Islet of Langerhans (tissue), 1 donor: ENCODE measurements around the gene AHR.

Experiments used
- FAIRE-seq: peaks from one replicate; lab custom pipeline; 2011; peaks lifted over from hg19 to GRCh38; lab: Jason Lieb, UNC

AHR gene

DNA sequence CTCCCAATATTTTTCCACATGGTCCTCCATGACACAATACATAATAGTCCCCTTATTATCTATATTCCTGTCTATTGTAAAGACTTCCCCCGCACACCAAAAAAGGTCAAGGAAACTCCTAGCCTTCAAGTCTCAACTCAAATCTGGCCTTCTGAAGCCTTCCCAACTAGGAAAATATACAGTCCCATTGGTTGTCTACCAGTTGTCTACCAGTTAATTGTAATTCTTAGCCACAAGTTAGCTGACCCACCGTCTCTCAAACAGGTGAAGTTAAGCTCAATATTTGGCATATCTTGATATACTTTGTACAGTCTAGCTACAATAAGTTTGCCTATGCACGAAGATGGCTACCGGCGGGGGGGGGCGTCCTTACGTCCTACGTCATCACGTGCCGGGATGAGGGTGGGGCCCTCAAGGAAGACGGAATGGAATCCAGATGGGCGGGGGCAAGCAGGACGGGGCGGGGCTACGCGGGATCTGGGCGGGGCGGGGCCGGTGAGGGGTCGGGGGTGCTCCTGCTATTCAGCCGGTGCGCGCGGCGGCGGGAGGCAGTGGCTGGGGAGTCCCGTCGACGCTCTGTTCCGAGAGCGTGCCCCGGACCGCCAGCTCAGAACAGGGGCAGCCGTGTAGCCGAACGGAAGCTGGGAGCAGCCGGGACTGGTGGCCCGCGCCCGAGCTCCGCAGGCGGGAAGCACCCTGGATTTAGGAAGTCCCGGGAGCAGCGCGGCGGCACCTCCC, at the start of gene AHR:
AHR (plus strand) TSS at position 551 of the 738 bp plus-strand sequence. CDS start 613 bp downstream, outside the sequence.
- no peak for FAIRE-seq

- FAIRE-seq, result no peak
Measured at GRCh38 chr7:17253885-17254284, 44.6 kb upstream of the AHR start.

GRCh38 chr7:17255926-17256325, 42.5 kb upstream of the AHR start:
- FAIRE-seq, result no peak

DNA sequence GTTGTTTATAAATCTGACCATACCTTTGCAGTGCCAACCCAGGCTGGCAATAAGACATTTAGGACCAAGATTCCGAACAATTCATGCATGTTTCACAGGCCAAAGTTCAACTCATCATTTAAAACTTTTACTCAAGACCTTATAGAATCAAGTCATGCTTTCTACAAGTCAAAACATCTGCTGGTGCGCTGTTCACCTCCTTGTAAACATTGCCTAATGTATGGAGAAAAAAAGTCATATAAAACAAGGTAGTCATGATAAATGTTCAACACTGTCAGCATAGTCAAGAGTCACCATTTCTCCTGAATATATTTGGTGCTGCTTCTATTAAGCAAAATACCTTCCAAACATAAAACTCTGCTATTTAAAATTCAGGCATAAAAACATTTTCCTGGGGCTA, 42.1 kb upstream of the AHR start:
- no peak for FAIRE-seq

DNA sequence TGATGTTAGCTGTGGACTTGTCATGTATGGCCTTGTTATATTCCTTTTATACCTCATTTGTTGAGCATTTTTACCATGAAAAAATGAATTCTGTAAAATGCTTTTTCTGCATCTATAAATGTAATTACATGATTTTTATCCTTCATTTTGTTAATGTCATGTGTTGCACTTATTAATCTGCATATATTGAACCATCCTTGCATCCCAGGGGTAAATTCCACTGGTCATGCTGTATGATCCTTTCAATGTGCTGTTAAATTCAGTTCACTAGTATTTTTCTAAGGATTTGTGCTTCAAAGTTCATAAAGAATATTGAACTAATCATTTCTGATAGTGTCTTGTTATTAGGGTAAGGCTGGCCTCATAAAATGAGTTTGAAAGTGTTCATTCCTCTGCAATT, 31.9 kb upstream of the AHR start:
- FAIRE-seq, result no peak

- FAIRE-seq, result no peak
Measured at GRCh38 chr7:17269341-17270221, 28.9 kb upstream of the AHR start.

GRCh38 chr7:17274551-17275245, 23.8 kb upstream of the AHR start:
- no peak for FAIRE-seq

GRCh38 chr7:17275749-17276671, 22.4 kb upstream of the AHR start:
- peak; percentile 13 for FAIRE-seq

DNA sequence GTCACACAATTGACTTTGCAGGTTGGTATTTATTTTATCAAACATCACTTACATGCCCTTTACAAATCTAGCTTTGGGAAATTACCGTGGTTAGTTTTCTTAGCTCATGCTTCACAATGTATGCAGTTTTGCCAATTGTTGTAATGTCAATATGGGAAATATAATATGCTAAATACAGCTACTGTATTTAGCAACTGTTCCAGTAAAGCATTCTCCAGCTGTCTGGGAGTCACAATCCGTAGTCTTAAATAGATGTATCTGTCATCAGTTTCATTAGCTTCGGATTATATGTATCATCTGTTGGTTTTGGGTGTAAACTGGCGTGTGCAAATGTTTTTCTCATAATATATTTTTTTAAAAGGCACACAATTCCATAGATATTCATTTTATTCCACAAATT, 19.4 kb upstream of the AHR start:
- no peak for FAIRE-seq

- FAIRE-seq, result no peak
Measured at GRCh38 chr7:17289074-17289645, 9.3 kb upstream of the AHR start.

GRCh38 chr7:17292843-17293242, 5.6 kb upstream of the AHR start:
- FAIRE-seq, result no peak

GRCh38 chr7:17293481-17293880, 5.0 kb upstream of the AHR start:
- no peak for FAIRE-seq

GRCh38 chr7:17297243-17297642, 1.2 kb upstream of the AHR start:
- no peak for FAIRE-seq

DNA sequence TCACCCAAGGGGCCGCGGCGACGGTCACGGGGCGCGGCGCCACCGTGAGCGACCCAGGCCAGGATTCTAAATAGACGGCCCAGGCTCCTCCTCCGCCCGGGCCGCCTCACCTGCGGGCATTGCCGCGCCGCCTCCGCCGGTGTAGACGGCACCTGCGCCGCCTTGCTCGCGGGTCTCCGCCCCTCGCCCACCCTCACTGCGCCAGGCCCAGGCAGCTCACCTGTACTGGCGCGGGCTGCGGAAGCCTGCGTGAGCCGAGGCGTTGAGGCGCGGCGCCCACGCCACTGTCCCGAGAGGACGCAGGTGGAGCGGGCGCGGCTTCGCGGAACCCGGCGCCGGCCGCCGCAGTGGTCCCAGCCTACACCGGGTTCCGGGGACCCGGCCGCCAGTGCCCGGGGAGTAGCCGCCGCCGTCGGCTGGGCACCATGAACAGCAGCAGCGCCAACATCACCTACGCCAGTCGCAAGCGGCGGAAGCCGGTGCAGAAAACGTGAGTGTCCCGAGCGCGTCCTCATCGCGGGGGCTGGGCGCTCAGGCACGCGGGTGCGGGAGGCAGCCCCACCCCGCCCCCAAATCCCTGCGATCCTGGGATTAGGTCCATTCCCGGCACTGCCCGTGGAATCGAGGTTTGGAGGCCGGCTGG, 509 bp downstream of the AHR start:
- no peak for FAIRE-seq

- no peak for FAIRE-seq
Measured at GRCh38 chr7:17299483-17299991, 1.1 kb downstream of the AHR start.

- no peak for FAIRE-seq
Measured at GRCh38 chr7:17300012-17300411, 1.6 kb downstream of the AHR start.

DNA sequence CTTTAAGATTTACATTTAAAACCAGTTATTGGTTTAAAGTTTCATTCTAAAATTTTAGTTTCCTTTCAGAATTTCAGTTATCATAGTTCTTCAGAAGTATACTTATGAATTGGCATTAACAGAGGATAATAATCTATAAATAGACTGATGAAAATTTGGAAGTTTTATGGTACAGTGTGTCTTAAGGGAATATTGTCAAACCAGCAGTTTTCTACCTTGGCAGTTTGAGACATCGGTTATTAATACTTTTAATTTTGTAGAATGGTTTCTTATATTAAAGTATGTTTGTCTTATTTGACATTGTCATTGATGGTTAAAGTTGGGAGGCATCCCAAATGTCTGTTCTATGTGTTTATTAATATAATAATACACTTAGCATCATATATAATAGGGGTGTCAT, 2.0 kb downstream of the AHR start:
- FAIRE-seq, result peak; percentile 61

DNA sequence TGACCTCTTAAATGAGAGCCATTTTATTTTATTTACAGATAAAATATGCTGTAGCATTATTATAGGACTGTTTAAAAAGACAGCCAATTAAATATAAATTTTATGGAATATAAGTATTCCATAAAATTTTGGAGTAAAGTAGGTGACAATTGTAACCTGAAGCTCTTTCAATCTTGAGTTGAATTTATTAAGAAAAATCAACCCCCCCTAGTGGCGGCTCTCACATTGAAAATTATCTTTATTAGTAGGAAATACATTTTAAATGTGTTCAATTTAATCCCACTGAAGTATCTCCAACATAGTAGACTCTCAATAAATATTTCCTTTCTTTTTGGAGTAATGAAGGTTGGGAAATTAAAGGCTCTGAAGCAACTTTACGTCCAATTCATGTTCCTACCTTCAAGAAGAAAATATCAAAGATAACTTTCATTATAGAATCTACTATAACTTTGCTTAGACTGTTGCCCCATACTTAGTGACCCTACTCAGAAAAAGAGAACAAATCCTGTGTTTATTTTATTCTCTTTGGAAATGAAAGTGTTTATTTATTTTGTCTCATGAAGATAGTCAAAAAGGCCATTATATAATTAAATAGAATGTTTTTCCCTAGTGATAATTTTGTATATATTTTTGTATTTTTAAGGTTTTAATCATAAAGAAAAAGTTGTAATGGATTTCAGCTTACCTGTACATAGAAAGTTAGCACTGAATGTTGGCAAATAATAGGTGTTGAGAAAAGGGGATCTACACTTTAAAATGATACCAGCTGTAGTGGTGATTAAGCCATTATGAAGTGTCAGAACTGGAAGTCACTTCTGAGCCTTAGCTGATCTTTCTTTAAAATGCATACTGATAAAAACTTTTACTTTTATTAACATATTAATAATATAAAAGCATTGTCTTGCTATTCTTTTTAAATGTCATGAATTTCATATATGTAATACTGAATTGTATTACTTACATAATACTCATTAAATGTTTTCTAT, 3.3 kb downstream of the AHR start:
- FAIRE-seq, result peak; percentile 88

DNA sequence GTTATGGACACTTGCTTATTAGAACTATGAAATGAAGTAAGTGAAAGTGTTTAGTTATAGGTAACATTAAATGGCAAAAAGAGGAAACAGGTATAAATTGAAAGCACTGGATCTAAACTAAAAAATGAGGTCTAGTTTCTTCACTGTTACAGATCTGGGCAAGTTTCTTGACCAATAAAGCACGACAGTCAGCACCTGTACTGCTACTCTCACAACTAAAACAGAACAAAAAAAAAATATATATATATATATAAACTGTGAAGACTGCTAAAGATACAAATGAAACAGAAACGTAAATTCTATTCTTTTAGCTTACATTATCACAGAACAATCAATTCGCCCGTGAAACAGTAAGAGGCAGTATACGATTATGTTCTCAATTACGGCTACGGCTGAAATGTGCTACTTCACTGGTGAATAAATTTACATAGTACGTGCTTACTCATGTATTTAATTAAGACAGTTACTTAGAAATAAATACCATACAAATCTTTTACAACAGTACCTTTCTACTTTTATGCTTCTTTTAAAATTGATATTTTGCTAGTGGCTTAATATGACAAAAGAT, 4.2 kb downstream of the AHR start:
- FAIRE-seq, result peak; percentile 93
